NCI-H2196 (cell line): ENCODE measurements around the gene LHFPL2.
"Not testable (repeated sequence)": the region's sequence is repeated elsewhere in the genome, so short reads cannot be mapped to it uniquely, and the experiment has no call there.

ENCODE experiments used
- DNase-seq: peaks from one replicate; lab custom pipeline; 2025; ENCODE audit not compliant: unreplicated experiment; lab: John Stamatoyannopoulos, UW

LHFPL2 gene

DNA sequence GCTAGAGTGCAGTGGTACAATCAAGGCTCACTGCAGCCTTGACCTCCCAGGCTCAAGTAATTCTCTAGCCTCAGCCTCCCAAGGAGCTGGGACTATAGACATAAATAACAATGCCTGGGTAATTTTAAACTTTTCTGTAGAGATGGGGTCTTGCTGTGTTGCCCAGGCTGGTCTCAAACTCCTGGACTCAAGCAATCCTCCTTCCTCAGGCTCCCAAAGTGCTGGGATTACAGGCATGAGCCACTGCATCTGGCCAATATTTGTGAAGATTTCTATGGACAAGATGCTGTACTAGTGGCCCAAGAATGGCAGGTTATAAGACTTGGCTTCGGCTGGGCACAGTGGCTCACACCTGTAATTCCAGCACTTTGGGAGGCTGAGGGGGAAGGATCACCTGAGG lies 18.4 kb upstream of the LHFPL2 start:
- DNase-seq = not testable (repeated sequence)

DNA sequence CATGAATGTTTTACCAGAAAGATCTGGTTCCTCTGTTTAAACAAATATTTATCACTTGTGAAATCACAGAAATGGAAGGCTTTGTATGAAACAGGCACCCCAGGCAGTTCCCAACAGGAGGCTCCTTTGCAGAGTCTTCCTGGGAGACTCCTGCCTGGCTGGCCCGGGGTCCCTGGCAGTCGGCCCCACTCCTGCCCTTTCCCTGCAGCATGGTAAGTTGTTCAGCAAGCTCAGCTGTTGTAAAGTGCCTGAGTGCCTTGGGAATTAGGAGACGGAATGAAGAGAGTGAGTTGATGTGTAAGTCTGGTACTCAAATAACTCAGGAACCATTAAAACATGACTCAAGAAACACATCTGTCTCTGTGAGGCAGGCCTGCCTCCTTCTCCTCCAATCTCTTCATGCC lies 17.5 kb upstream of the LHFPL2 start:
- no peak for DNase-seq

DNA sequence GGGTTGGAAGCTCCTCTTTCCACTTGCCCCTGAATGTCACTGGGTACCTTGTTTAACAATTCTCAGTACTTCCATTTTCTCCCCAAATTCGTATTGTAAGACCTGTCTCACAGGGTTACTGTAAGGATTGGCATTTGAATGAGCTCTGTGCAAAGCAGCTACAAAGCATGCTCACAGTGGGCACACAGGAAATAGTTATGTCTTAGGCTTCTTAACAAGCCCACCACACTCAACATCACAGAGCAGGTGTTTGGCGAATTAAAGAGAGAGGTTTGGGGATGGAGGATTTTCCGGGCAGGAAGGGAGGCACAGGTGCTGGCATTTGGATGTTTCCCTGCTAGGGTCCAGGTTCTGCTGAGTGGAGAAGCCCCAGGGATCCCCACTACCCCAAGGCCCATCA lies 17.0 kb upstream of the LHFPL2 start:
- no peak for DNase-seq

DNA sequence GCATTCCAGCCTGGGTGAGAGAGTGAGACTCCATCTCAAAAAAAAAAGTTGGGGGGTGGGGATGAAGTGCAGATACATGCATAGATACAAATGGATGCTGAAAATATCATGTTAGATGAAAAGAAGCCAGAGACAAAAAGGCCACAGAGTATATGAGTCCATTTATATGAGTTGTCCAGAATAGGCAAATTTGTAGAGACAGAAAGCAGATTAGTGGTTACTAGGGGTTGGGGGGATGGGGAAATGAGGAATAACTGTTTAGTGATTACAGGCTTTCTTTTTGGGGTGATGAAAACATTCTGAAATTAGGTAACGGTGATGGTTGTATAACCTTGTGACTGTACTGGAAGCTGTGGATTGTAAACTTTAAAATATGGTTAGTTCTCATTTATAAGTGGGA lies 13.8 kb upstream of the LHFPL2 start:
- DNase-seq = no peak

DNA sequence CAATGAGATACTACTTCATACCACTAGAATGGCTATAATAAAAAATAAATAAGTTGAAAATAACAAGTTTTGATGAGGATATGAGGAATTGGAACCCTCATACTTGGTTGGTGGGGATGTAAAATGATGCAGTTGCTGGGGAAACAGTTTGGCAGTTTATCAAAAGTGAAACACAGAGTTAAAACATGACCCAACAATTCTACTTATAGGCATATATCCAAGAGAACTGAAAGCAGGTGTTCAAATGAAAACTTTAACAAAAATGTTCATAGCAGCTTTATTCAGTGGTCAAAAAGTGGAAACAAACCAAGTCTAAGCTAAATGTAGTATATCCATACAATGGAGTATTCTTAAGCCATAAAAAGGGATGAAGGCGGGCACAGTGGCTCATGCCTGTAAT lies 13.1 kb upstream of the LHFPL2 start:
- DNase-seq = no peak

DNA sequence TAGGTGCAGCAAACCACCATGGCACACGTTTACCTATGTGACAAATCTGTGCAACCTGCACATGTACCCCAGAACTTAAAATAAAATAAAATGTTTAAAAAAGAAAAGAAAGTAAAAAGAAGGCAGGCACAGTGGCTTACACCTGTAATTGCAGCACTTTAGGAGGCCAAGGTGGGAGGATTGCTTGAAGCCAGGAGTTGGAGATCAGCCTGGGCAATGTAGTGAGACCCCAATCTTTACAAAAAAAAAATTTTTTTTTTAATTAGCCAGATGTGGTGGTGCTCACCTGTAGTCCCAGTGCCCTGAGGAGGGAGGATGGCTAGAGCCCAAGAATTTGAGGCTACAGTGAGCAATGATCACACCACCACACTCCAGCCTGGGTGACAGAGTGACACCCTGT lies 12.5 kb upstream of the LHFPL2 start:
- no peak for DNase-seq

DNA sequence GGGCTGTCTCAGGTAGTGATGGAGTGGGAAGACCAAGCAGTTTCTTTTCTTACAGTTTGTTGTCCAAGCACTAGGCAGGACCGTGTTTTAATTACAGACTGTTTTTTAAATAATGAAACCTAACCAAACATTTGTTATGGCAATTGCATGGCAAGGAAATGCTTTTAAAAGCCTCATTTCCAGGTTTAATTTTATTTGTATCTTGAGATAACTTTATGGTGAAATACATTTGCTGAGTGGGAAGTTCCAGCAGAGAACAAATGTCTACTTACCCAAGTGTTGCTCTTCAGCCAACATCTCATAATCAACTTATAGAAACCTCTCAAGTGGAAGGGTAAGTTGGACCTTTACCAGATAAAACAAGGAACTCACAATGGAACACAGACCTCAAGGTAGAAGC lies 11.8 kb upstream of the LHFPL2 start:
- no peak for DNase-seq

DNA sequence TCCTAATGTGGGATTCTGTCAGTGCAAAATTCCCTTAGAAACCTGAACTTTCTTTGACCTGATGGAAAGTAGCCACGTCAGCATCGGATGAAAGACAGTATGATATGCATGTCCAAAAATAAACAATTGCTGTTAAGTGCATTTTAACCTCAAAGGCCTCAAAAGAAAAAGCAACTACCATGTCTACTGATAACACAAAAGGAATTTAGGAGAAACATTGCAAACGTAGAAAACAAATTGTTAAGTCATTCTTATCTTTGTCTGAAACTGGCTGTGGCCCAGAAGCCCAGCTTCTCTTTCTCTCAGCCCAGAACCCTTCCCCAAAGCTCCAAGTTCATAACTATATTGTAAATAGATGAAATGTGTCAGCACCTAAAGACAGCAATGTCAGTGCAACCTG lies 11.1 kb upstream of the LHFPL2 start:
- no peak for DNase-seq

DNA sequence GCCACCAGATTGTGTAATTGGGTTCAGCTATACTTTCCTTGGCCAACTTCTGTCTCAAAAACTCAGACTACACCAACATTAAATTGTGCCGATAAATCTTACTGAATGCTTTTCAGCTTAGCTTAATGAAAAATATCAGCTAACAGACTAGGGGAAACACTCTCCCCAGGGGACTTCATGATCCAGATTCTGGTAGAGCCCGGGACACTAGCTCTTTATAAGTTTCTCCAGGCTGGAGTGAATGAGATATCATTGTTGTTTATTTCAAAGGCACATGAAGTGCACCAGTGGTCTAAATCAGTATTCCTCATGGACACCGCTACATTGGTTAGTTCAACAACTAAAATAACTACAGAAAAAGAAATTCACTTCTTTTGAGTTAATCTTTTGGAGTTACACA lies 10.5 kb upstream of the LHFPL2 start:
- no peak for DNase-seq

DNA sequence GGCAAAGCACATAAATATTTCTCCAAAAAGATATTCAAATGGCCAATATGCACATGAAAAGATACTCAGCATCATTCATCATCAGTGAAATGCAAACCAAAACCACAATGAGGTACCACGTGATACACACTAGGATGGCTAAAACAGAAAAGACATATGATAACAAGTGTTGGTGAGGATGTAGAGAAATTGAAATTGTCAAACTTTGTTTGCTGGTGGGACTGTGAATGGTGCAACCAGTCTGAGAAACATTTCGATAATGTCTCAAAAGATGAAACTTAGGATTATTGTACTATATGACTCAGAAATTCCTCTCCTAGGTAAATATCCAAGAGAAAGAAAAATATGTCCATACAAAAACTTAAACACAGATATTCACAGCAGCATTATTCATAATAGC lies 8.6 kb upstream of the LHFPL2 start:
- DNase-seq = no peak

DNA sequence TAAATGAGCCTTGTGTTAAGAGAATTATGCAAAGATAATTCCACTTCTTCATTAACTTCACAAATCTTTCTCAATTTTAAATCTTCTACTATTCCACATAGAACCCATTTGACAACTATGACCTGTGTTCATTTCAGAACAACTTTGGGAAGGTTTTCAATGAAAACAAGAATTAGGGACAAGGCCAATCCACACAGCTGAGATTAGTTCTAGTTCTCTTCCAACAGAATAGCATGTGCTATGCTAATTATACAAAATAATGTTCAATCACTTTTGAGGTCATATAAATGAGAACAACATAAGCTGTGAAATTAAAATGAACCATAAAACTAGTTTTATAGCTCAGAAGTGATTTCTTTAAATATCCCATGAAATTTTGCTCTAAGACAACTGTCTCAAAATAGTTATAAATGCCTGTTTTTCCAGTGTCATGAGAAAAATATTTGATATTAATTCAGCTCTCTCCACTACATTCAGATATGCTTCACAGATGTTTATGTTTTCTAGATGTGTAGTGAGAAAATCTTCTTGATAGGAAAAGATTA lies 7.2 kb upstream of the LHFPL2 start:
- no peak for DNase-seq

DNA sequence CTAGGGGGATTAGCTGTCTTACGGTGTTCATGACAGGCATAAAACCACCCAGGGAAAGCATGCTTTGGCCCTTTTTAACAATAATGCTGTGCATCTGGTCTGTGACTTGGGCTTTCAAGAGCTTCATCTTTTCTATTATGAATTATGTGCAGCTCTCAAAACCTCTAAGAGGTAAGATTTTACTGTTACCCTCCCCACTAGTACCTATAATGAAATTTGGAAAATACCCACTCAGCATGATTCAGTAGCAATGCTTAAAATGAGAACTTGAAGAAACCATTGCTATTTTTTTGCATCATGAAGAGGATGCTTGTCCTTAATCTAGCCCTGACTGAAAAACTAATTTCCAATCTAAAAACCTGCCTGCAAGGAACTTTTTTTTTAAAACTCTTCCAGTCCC lies 5.8 kb upstream of the LHFPL2 start:
- no peak for DNase-seq

DNA sequence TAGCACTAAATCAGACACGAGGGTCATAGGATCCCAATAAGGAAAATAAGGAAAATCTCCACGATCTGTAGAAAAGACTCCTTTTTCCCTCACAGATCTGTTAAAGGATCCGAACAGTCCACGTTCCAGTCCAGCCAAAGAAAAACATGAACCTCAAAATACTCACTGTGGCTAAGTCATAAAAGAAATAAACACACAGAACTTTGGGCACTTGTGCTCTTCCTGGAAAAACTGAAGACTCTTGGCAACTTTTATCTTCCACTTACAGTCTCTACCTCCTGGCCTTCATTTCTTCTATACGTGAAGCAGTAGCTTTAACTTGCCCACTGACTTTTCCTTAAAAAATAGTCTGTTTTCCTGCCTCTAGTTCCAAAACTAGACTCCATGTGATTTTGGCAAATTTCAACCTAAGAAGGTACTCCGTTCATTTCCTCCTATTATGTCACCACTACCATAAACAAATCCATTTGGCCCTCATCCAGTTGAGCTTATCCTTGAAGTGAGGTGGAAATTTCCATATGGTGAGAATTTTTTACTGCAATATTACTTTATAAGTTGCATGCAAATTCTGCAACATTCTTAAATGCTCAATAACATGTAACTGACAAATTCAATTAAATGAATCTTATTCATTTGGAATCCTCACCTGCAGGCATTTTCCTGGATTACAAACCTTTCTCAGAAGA lies 5.3 kb upstream of the LHFPL2 start:
- no peak for DNase-seq

DNA sequence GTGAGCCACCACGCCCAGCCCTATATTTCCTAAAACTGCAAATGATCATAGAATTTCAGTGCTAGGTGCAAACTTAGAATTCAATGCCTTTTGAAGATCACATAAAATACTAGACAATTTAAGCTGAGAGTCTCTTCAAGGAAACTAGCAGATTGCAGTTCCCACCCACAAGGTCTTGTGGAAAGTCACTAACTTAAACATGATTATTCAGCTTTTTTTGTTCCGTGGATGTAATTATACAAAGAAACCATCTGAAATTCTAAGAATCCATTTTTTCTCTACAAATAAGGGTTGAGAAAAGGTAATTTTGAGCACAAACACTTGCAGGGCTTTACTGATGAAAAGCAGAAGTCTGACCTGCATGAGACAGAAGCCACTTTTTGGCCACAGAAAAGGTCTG lies 4.5 kb upstream of the LHFPL2 start:
- no peak for DNase-seq

DNA sequence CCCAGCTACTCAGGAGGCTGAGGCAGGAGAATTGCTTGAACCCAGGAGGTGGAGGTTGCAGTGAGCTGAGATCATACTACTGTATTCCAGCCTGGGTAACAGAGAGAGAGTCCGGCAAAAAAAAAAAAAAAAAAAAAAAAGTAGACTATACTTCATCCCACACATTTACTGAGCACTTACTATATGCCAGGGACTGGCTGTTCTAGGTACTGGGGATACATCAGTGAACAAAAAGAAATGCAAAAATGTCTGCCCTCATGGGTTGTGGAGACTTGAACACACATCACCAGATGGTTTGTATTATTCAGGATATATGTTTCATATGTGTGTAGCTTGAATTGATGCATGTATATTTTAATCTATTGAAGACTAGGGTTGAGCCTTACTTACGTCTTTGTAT lies 2.9 kb upstream of the LHFPL2 start:
- no peak for DNase-seq

DNA sequence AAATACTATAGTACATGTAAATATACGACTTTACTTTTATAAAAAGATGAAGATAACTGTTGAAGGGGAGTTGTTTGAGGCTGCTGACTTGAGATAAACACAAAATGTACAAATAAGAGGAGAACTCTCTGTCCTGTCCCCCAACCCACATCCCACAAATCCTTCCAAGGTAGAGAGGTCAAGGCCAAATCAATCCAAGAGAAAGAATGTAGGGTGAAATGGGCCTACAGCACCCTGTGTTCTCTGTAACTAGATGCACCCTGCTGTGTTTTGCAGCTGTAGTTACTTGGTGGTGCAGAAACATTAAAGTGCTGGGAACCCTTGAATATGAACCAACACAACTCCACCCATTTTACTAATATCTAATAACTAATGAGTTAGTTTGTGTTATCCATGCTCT lies 2.0 kb upstream of the LHFPL2 start:
- DNase-seq = no peak

DNA sequence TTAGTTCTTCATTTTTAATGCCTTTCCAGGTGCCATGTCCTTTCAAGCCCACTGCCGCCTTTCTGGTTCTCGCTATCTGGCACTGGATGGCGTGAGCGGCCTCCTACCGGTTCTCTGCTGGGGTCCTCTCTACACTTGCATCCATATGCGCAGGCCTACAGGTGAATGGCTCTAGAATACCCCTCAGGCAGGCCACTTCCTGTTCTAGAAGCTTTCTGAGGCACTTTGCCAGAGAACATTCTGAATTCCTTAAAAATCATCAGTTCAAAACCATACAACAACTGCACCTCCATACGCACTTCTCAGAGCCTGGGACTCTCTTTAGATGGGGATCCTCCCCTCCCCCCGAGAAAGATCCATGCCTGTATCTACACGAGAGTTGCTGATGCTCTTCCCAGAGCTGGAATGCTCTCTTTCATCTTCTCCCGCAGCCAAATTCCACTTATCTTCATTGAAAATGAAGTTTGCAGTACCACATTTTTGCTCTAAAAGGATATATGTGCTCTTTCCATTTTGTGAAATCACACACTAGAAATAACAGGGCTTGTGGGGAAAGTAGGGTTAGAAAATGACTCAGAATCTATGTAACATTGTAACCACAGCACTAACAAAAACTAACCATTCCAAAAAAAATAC lies 1.4 kb upstream of the LHFPL2 start:
- DNase-seq = no peak

DNA sequence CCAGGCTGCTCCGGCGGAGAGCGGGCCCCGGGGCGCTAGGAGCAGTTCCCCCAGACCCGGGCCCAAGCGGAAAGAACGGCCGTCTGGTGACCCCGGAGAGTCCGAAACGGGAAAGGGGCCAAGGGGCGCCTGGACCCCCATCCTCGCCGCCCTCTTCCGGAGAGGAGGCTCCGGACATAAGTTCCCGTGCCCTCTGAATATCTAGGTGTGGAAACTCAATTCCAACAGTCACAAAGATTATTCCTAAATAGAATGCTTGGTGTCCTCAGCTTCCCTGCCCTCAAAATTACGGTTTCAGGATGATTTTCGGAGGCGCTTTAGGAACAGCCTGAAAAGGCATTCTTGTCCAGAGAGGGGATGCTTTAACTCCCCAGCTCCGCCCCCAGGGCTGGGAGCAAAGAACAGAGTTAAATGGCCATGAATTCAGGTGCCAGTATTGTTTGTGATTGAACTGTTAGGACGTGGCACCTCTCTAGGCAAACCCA lies 681 bp upstream of the LHFPL2 start:
- no peak for DNase-seq

DNA sequence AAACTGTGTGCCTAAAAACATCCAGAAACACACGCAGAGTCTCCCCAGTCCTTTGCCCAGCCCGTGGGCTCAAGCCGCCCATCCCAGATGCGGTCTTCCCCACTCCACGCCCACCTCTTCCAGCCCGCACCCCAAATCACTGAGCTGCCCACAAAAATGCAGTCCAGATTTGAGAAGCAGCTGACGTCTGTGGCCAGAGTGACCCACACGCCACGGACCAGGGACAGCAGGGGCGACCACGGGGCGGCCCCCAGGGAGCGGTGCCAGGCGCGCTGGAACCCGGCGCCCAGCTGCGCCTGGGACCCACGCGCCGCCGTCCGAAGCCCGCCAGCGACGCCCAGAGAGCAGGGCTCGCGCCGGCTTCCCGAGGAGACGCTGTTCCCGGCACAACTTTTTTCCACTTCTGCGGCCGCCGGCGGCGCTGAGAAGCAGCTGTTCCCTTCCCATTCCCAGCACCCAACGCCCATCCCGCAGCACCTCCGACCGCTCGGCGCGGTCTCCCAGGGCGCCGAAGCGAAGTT lies 674 bp downstream of the LHFPL2 start:
- DNase-seq = no peak

DNA sequence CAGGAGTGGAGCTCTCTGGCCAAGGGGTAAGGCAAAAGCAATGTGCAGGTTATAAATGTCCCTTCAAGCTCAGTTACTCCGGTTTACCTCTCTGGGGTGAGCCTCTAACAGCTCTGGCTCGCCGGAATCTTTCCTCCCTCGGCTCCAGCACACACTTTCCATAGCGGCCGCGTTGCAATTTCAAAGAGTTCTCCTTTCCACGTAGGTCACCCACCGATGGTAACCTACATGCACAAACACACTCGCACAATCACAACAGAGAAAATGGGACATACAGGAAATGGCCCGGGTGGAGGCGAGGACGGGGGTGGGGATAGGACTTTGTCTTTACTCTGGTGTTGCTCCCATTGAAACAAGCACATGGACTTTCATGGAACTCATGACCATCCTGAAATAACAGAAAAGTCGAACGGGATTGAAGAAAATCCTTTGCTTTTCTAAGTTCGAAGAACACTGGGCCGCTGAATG lies 1.2 kb downstream of the LHFPL2 start:
- DNase-seq = no peak

DNA sequence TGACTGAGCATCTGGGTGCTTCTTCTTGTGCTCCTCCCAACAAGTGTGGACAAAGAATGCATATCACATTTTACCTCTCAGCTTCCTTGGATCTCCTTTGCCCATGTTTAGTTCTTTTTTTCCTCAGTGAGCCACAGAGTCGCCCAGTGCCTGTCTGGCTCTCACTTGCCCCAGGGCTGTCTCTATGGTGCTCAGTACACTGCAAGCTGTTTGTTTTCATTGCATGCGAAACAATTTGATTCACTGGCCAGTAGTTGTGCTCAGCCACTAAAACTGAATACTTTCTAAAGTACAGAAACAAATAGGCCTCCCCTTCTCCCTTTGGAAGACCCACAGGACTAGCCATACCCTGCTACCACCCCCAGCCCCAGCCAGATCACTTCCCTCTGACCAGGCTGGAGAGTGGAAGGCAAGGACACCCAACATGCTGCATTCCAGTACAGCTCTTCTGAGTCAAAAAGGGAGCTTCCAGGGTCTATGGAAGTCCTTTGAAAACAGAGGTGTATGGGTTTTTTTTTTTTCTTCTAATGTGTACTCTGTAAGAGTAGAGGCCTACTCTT lies 3.8 kb downstream of the LHFPL2 start:
- no peak for DNase-seq

DNA sequence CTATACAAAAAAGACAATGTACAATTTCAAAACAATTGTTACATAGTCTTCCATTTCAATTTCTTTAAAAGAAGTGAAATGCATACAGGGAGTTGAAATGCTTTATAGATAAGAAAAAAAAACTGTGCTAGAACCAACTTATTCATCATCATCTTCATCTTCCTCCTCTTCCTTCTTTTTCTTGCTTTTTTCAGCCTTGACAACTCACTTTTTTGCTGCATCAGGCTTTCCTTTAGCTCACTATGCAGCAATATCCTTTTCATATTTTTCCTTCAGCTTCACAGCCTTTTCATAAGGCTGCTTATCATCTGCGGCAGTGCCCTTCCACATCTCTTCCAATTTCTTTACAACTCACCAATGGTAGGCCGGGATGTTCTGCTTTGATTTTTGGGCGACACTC lies 4.4 kb downstream of the LHFPL2 start:
- DNase-seq = no peak
